T-cell (primary cell): ENCODE data around the gene CBR3. TPM values are rescaled to one million over a fixed set of nuclear protein-coding genes. Genes with fewer than 3 reads are reported as not detected.

ENCODE experiments used
- ATAC-seq, 4 experiments: fragments of 200-7000 bp in 3 of 4; fragments of 150-1000 bp in 1 of 4; cut with Tn5 transposase; replicated peaks in 1 of 4; 1 replicate in 3 of 4; 2 replicates in 1 of 4; pipeline ENCODE4 v1.10.0; 2021; ENCODE audit warnings: moderate library complexity in 3 of 4, mild to moderate bottlenecking in 2 of 4, moderate number of reproducible peaks in 1 of 4
- CTCF ChIA-PET, 2 donors: fragments of 300-600 bp; sonication (Branson Sonifier 250); formaldehyde crosslinking; loops; one replicate each; lab custom pipeline; 2022; ENCODE audit warnings: antibody characterized with exemption in 2 of 2; lab: Charles Lee
- POLR2A ChIA-PET, 2 donors: fragments of 300-600 bp; sonication (Branson Sonifier 250); formaldehyde crosslinking; loops; one replicate each; lab custom pipeline; 2022; ENCODE audit warnings: antibody characterized with exemption in 2 of 2; lab: Charles Lee
- DNase-seq, 35 experiments: peaks; one replicate each; pipeline versions ENCODE4 v3.0.0 to v3.0.0-alpha.2; 2013 to 2023
- H3K27ac ChIP-seq: one replicate; pipeline ENCODE4 v1.5.1; 2013; ENCODE audit warnings: low read length
- H3K27me3 ChIP-seq, 2 experiments: replicated peaks in 1 of 2; 1 replicate in 1 of 2; 2 replicates in 1 of 2; pipeline versions ENCODE4 v1.6.1 to v1.7.0; 2013; ENCODE audit warnings: low read length in 1 of 2, mixed read lengths in 1 of 2; ENCODE audit not compliant: control insufficient read depth in 2 of 2, insufficient read depth in 2 of 2; ENCODE audit errors: extremely low read depth in 1 of 2
- H3K36me3 ChIP-seq, 2 donors: 1 replicate in 1 of 2; 2 replicates in 1 of 2; pipeline versions ENCODE4 v1.6.1 to v1.7.0; 2013; ENCODE audit warnings: low read length in 1 of 2; ENCODE audit not compliant: control insufficient read depth in 2 of 2, insufficient read depth in 1 of 2; ENCODE audit errors: extremely low read depth in 1 of 2
- H3K4me1 ChIP-seq, 2 experiments: 1 replicate in 1 of 2; 2 replicates in 1 of 2; pipeline versions ENCODE4 v1.6.1 to v1.7.0; 2013; ENCODE audit warnings: low read length in 2 of 2, mixed read lengths in 1 of 2; ENCODE audit not compliant: insufficient read depth in 2 of 2, control insufficient read depth in 1 of 2; ENCODE audit errors: extremely low read depth in 1 of 2
- H3K4me3 ChIP-seq, 2 donors: 1 replicate in 1 of 2; 2 replicates in 1 of 2; pipeline versions ENCODE4 v1.5.1 to v1.7.0; 2013; ENCODE audit warnings: mild to moderate bottlenecking in 2 of 2, low read length in 1 of 2, moderate library complexity in 1 of 2; ENCODE audit not compliant: control insufficient read depth in 1 of 2; ENCODE audit errors: extremely low read depth in 1 of 2
- H3K9me3 ChIP-seq: 2 replicates; pipeline ENCODE4 v1.7.0; 2013
- H3K27ac Mint-ChIP-seq, 2 donors: one replicate each; pipeline ENCODE4 v1.8.0; 2020 to 2021; ENCODE audit warnings: mild to moderate bottlenecking in 2 of 2, mixed read lengths in 2 of 2
- H3K27me3 Mint-ChIP-seq, 2 donors: one replicate each; pipeline ENCODE4 v1.8.0; 2021 to 2022; ENCODE audit warnings: mixed read lengths in 2 of 2
- H3K36me3 Mint-ChIP-seq: one replicate; pipeline ENCODE4 v1.8.0; 2021; ENCODE audit warnings: mixed read lengths
- H3K4me1 Mint-ChIP-seq, 3 donors: one replicate each; pipeline ENCODE4 v1.8.0; 2020 to 2022; ENCODE audit warnings: mixed read lengths in 3 of 3, mild to moderate bottlenecking in 1 of 3
- H3K4me3 Mint-ChIP-seq, 3 donors: one replicate each; pipeline ENCODE4 v1.8.0; 2020 to 2022; ENCODE audit warnings: mild to moderate bottlenecking in 3 of 3, mixed read lengths in 3 of 3, moderate library complexity in 3 of 3
- H3K9me3 Mint-ChIP-seq, 3 donors: one replicate each; pipeline ENCODE4 v1.8.0; 2020 to 2022; ENCODE audit warnings: mixed read lengths in 3 of 3
- WGBS: methylation state at CpG from one replicate; pipeline ENCODE4 v1.1.5; 2013; ENCODE audit warnings: missing lambda C conversion rate; ENCODE audit not compliant: insufficient coverage; 5-methylcytosine and 5-hydroxymethylcytosine counted together
- total RNA-seq, 35 experiments: library from RNA in 6 of 35; stranded (reverse) in 6 of 35; fragments of 120-200 nt in 1 of 35; gene quantifications; one replicate each; pipeline versions ENCODE4 v1.2.1 to v1.2.4 and lab custom pipeline; 2013 to 2026

CBR3 gene
- total RNA-seq, 5 donors from 2014 or later (not counting 1 experiment from before 2014, with no cell fraction given) = 0.85 to 16.1 (median 8.1) TPM

DNA sequence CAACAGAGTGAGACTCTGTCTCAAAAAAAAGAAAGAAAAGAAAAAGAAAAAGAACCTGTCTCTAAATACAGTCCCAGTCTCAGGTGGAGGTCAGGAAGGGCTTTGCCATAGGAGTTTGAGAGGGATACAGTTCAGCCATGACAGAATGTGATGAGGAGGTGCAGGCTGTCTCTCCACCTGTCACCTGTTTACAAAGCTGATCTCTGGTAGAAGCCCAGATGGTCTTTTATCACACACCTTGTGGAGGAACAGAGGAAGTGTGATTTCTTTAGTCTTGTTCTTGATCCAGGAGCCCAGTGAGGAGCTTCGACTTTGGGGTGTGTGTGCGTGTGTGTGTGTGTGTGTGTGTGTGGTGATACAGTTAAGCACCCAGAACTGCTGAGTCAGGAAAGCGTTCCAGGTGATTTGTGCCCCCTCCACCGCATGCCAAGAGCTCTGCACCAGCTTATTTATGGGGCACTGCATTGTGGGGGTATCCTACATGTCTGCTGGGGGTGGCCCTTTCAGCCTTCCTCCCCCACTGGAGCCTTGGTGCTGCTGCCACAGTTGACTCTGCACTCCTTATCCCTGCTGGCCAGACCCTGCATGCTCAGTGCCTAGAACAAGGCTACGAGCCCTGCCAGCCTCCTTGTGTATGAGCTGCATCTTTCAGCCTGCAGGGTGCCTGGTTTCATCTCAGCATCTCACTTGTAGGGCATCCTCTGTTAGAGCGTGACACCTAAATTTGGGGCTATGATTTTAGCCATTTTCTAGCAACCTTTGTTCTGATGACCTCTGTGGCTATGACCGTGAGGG, 41.1 kb downstream of the CBR3 start:
- no peaks in the 10 kb centered on the region for H3K9me3 Mint-ChIP-seq
- H3K4me1 ChIP-seq = peaks cover 4 to 26% of the 10 kb centered on the region in 2 experiments

GRCh38 chr21:36178349-36178748, 43.5 kb downstream of the CBR3 start:
- Mint-ChIP-seq H3K27me3 (no peaks in the 10 kb centered on the region), H3K4me1 (peaks cover 13 to 30% (median 15%) of the 10 kb centered on the region in 3 donors), H3K27ac (no peak overlapping the region), H3K9me3 (no peaks in the 10 kb centered on the region), H3K4me3 (no peak overlapping the region), H3K36me3 (peaks cover 13% of the 10 kb centered on the region)
- Histone ChIP-seq H3K27ac (no peak overlapping the region), H3K4me1 (peaks cover 4 to 24% of the 10 kb centered on the region in 2 experiments), H3K27me3 (no peaks in the 10 kb centered on the region), H3K36me3 (peaks cover 0 to 3% of the 10 kb centered on the region in 2 donors), H3K4me3 (no peak overlapping the region), H3K9me3 (no peaks in the 10 kb centered on the region)
- CTCF ChIA-PET = no interaction called here
- DNase-seq = no peak
- no CpG with 5 or more reads among the region's 2 CpGs for WGBS
- no peak for ATAC-seq
- POLR2A ChIA-PET = interaction anchor here in 1 of 2 donors (0.6 kb wide), 1 partner anchor 736 kb away, joined by 4 read pairs; no protein-coding TSS in a partner anchor

More for the DNA sequence above, 41.1 kb downstream of the CBR3 start:
- 83% methylated on average over 5 of the region's 7 CpGs for WGBS
- H3K27ac ChIP-seq = no peak overlapping the region
- Mint-ChIP-seq H3K27ac (peak overlapping the region; percentile 71 to 73), H3K4me1 (peaks cover 14 to 38% (median 15%) of the 10 kb centered on the region in 3 donors), H3K4me3 (no peak overlapping the region), H3K36me3 (peaks cover 20% of the 10 kb centered on the region), H3K27me3 (no peaks in the 10 kb centered on the region)
- H3K4me3 ChIP-seq = no peak overlapping the region
- H3K36me3 ChIP-seq = peaks cover 0 to 3% of the 10 kb centered on the region in 2 donors
- no peak for ATAC-seq
- ChIA-PET POLR2A (no interaction called here), CTCF (interaction anchor here (0.6 to 0.9 kb wide), 3 partner anchors 23 to 261 kb away, joined by 3 to 4 read pairs (median 3); no protein-coding TSS in a partner anchor)
- H3K27me3 ChIP-seq = no peaks in the 10 kb centered on the region
- H3K9me3 ChIP-seq = no peaks in the 10 kb centered on the region
- peak in 1 of 35 experiments; percentile 13 for DNase-seq

GRCh38 chr21:36179145-36179544, 44.3 kb downstream of the CBR3 start:
- H3K27ac Mint-ChIP-seq = no peak overlapping the region
- ChIA-PET POLR2A (no interaction called here), CTCF (interaction anchor here (0.6 kb wide), 2 partner anchors 25 to 76 kb away, joined by 4 to 8 read pairs; no protein-coding TSS in a partner anchor)
- Histone ChIP-seq H3K27ac (no peak overlapping the region), H3K4me3 (no peak overlapping the region), H3K36me3 (peaks cover 0 to 3% of the 10 kb centered on the region in 2 donors), H3K9me3 (no peaks in the 10 kb centered on the region), H3K4me1 (peaks cover 2 to 17% of the 10 kb centered on the region in 2 experiments), H3K27me3 (no peaks in the 10 kb centered on the region)
- no peaks in the 10 kb centered on the region for H3K27me3 Mint-ChIP-seq
- no peak overlapping the region for H3K4me3 Mint-ChIP-seq
- peaks cover 9 to 25% (median 10%) of the 10 kb centered on the region in 3 donors for H3K4me1 Mint-ChIP-seq
- H3K36me3 Mint-ChIP-seq = peaks cover 13% of the 10 kb centered on the region
- DNase-seq = no peak
- H3K9me3 Mint-ChIP-seq = no peaks in the 10 kb centered on the region
- ATAC-seq = no peak

DNA sequence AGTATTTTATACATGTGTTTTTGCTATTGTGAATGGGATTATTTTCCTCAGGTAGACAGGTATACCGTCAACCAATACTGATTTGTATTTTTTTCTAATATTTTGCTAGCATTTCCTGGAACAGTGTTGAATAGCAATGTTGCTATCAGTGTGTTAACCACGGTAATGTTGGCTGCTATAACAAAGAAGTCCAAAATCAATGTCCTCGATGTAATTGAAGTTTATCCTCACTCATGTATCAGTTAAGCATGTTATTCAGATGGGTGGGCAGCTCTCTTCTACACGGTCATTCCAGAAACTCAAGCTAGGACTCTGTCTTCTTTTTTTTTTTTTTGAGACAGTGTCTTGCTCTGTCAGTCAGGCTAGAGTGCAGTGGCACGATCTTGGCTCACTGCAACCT, 46.1 kb downstream of the CBR3 start:
- H3K4me3 Mint-ChIP-seq = no peak overlapping the region
- POLR2A ChIA-PET = no interaction called here
- no peaks in the 10 kb centered on the region for H3K27me3 ChIP-seq
- H3K9me3 Mint-ChIP-seq = no peaks in the 10 kb centered on the region
- WGBS = 100% methylated on average over 1 of the region's 5 CpGs
- H3K4me1 Mint-ChIP-seq = peaks cover under 1 to 10% (median 2%) of the 10 kb centered on the region in 3 donors
- no peaks in the 10 kb centered on the region for H3K27me3 Mint-ChIP-seq
- H3K36me3 ChIP-seq = peaks cover 0 to 3% of the 10 kb centered on the region in 2 donors
- no peaks in the 10 kb centered on the region for H3K9me3 ChIP-seq
- no peak overlapping the region for H3K4me3 ChIP-seq
- CTCF ChIA-PET = no interaction called here
- peaks cover 6 to 8% of the 10 kb centered on the region in 2 experiments for H3K4me1 ChIP-seq
- no peak overlapping the region for H3K27ac Mint-ChIP-seq
- no peak overlapping the region for H3K27ac ChIP-seq
- ATAC-seq = no peak
- no peak for DNase-seq
- H3K36me3 Mint-ChIP-seq = peaks cover 19% of the 10 kb centered on the region

DNA sequence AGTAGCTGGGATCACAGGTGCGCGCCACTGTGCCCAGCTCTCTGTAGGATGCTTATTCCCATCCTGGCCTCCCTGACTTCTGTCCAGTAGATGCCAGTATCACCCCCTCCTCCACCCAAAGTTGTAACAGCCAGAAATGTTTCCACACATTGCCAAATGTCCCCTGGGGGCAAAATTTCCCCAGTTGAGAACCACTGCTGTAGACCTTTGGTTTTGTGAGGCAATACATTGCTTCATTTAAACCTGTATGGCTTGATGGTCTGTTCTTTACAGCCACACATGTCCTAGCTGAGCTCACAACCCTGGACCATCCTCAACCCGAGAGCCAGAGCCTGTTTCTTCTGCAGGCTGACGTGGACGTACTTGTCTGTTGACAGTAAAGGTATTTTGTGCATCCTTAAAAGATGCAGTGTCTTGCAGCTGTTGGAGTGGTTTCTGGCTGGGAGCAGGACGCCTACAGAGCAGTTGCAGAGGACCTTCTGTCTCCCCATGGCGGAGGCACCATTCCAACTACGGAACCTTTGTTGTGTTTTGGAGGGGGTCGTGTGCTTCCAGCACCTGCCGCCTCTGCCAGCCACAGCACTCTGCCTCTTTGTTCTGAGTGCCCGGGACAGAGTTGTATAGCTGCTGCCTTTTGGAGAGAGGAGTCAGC, 48.4 kb downstream of the CBR3 start:
- no peak overlapping the region for H3K4me3 ChIP-seq
- Mint-ChIP-seq H3K36me3 (peaks cover 30% of the 10 kb centered on the region), H3K27me3 (no peaks in the 10 kb centered on the region), H3K4me1 (peaks cover 0 to 7% (median 2%) of the 10 kb centered on the region in 3 donors), H3K27ac (no peak overlapping the region), H3K4me3 (no peak overlapping the region), H3K9me3 (no peaks in the 10 kb centered on the region)
- DNase-seq (no peak), ATAC-seq (no peak)
- H3K27ac ChIP-seq = no peak overlapping the region
- no peaks in the 10 kb centered on the region for H3K27me3 ChIP-seq
- ChIA-PET POLR2A (interaction anchor here in 1 of 2 donors (0.6 kb wide), 2 partner anchors 69 to 1328 kb away, joined by 3 read pairs; no protein-coding TSS in a partner anchor), CTCF (no interaction called here)
- H3K4me1 ChIP-seq = peaks cover 0 to 8% of the 10 kb centered on the region in 2 experiments
- peaks cover 3 to 4% of the 10 kb centered on the region in 2 donors for H3K36me3 ChIP-seq
- no peaks in the 10 kb centered on the region for H3K9me3 ChIP-seq
- 93% methylated on average over 6 of the region's 11 CpGs for WGBS

GRCh38 chr21:36184545-36184944, 49.7 kb downstream of the CBR3 start:
- 93% methylated on average over 14 of the region's 16 CpGs for WGBS
- no peaks in the 10 kb centered on the region for H3K27me3 Mint-ChIP-seq
- no peaks in the 10 kb centered on the region for H3K27me3 ChIP-seq
- ChIA-PET CTCF (no interaction called here), POLR2A (no interaction called here)
- H3K9me3 ChIP-seq = no peaks in the 10 kb centered on the region
- no peak overlapping the region for H3K4me3 ChIP-seq
- peaks cover 6 to 12% (median 11%) of the 10 kb centered on the region in 3 donors for H3K4me1 Mint-ChIP-seq
- ATAC-seq (no peak), DNase-seq (no peak)
- H3K4me3 Mint-ChIP-seq = no peak overlapping the region
- peaks cover 2 to 14% of the 10 kb centered on the region in 2 experiments for H3K4me1 ChIP-seq
- no peak overlapping the region for H3K27ac ChIP-seq
- H3K27ac Mint-ChIP-seq = no peak overlapping the region
- H3K9me3 Mint-ChIP-seq = no peaks in the 10 kb centered on the region
- H3K36me3 Mint-ChIP-seq = peaks cover 25% of the 10 kb centered on the region
- H3K36me3 ChIP-seq = peaks cover 3 to 4% of the 10 kb centered on the region in 2 donors
